Activated naive CD8-positive, alpha-beta T cell treated with anti-CD3 and anti-CD28 coated beads, Interleukin-2, amount 10 ng/mL, durations not matched to agents 7 days and 5 days (primary cell): ENCODE data around the gene LGALS3BP. TPM values are rescaled to one million over a fixed set of nuclear protein-coding genes. Genes with fewer than 3 reads are reported as not detected.

ENCODE experiments used
- ATAC-seq: fragments of 150-1000 bp; cut with Tn5 transposase; one replicate; pipeline ENCODE4 v1.10.0; 2021; ENCODE audit warnings: low read depth, moderate library complexity
- POLR2A ChIA-PET: fragments of 350-600 bp; sonication (Branson Sonifier 250); formaldehyde crosslinking; loops from one replicate; lab custom pipeline; 2021; ENCODE audit warnings: antibody characterized with exemption; lab: Charles Lee
- DNase-seq: peaks from one replicate; pipeline ENCODE4 v3.0.0; 2021
- H3K27ac Mint-ChIP-seq: one replicate; pipeline ENCODE4 v1.8.0; 2022; ENCODE audit warnings: mild to moderate bottlenecking, mixed read lengths
- H3K27me3 Mint-ChIP-seq: one replicate; pipeline ENCODE4 v1.8.0; 2022; ENCODE audit warnings: mild to moderate bottlenecking, moderate library complexity, mixed read lengths
- H3K36me3 Mint-ChIP-seq: one replicate; pipeline ENCODE4 v1.8.0; 2021; ENCODE audit warnings: mild to moderate bottlenecking, mixed read lengths
- H3K4me1 Mint-ChIP-seq: one replicate; pipeline ENCODE4 v1.8.0; 2021; ENCODE audit warnings: mixed read lengths
- H3K4me3 Mint-ChIP-seq: one replicate; pipeline ENCODE4 v1.8.0; 2022; ENCODE audit warnings: mild to moderate bottlenecking, moderate library complexity, mixed read lengths
- H3K9me3 Mint-ChIP-seq: one replicate; pipeline ENCODE4 v1.8.0; 2021; ENCODE audit warnings: mixed read lengths
- total RNA-seq, 2 experiments: library from RNA; stranded (reverse); gene quantifications; one replicate each; pipeline ENCODE4 v1.2.3, GENCODE V29; 2021

Gene LGALS3BP
- total RNA-seq, 2 experiments from 2014 or later: 193 to 222 TPM

- Mint-ChIP-seq H3K4me3 (no peak overlapping the region), H3K27me3 (no peaks in the 10 kb centered on the region), H3K9me3 (no peaks in the 10 kb centered on the region), H3K36me3 (peaks cover 20% of the 10 kb centered on the region), H3K27ac (no peak overlapping the region), H3K4me1 (peaks cover 6% of the 10 kb centered on the region)
- POLR2A ChIA-PET: no interaction called here
- DNase-seq (peak; percentile 17), ATAC-seq (no peak)
Measured at GRCh38 chr17:78991906-78992532, 12.3 kb upstream of the LGALS3BP start.

GRCh38 chr17:78991017-78991738 is 11.5 kb upstream of the LGALS3BP start:
- H3K27me3 Mint-ChIP-seq: no peaks in the 10 kb centered on the region
- POLR2A ChIA-PET: no interaction called here
- H3K4me3 Mint-ChIP-seq: no peak overlapping the region
- H3K4me1 Mint-ChIP-seq: peaks cover 14% of the 10 kb centered on the region
- H3K9me3 Mint-ChIP-seq: no peaks in the 10 kb centered on the region
- peaks cover 18% of the 10 kb centered on the region for H3K36me3 Mint-ChIP-seq
- peak; percentile 12 for DNase-seq
- no peak for ATAC-seq
- H3K27ac Mint-ChIP-seq: no peak overlapping the region

- DNase-seq (peak; percentile 21), ATAC-seq (no peak)
- POLR2A ChIA-PET: no interaction called here
- Mint-ChIP-seq H3K4me1 (peaks cover 20% of the 10 kb centered on the region), H3K27me3 (no peaks in the 10 kb centered on the region), H3K36me3 (peaks cover 15% of the 10 kb centered on the region), H3K9me3 (no peaks in the 10 kb centered on the region), H3K27ac (no peak overlapping the region), H3K4me3 (no peak overlapping the region)
Measured at GRCh38 chr17:78990349-78991016, 10.8 kb upstream of the LGALS3BP start.

GRCh38 chr17:78988152-78988551 is 8.4 kb upstream of the LGALS3BP start:
- no peaks in the 10 kb centered on the region for H3K27me3 Mint-ChIP-seq
- H3K4me1 Mint-ChIP-seq: peaks cover 19% of the 10 kb centered on the region
- POLR2A ChIA-PET: no interaction called here
- DNase-seq (no peak), ATAC-seq (no peak)
- no peak overlapping the region for H3K4me3 Mint-ChIP-seq
- H3K27ac Mint-ChIP-seq: no peak overlapping the region
- no peaks in the 10 kb centered on the region for H3K9me3 Mint-ChIP-seq
- H3K36me3 Mint-ChIP-seq: peaks cover 11% of the 10 kb centered on the region

GRCh38 chr17:78986649-78987328 is 7.1 kb upstream of the LGALS3BP start:
- no peaks in the 10 kb centered on the region for H3K9me3 Mint-ChIP-seq
- H3K36me3 Mint-ChIP-seq: peaks cover 7% of the 10 kb centered on the region
- H3K4me3 Mint-ChIP-seq: peak overlapping the region; percentile 54
- H3K27me3 Mint-ChIP-seq: no peaks in the 10 kb centered on the region
- peaks cover 16% of the 10 kb centered on the region for H3K4me1 Mint-ChIP-seq
- ATAC-seq (peak; percentile 7), DNase-seq (no peak)
- H3K27ac Mint-ChIP-seq: no peak overlapping the region
- POLR2A ChIA-PET: no interaction called here

- H3K36me3 Mint-ChIP-seq: peaks cover 7% of the 10 kb centered on the region
- no peaks in the 10 kb centered on the region for H3K9me3 Mint-ChIP-seq
- POLR2A ChIA-PET: no interaction called here
- DNase-seq: no peak
- no peaks in the 10 kb centered on the region for H3K27me3 Mint-ChIP-seq
- no peak overlapping the region for H3K27ac Mint-ChIP-seq
- peaks cover 16% of the 10 kb centered on the region for H3K4me1 Mint-ChIP-seq
- peak; percentile 89 for ATAC-seq
- peak overlapping the region; percentile 54 for H3K4me3 Mint-ChIP-seq
Measured at GRCh38 chr17:78986048-78986648, 6.4 kb upstream of the LGALS3BP start.

GRCh38 chr17:78985395-78985794 is 5.7 kb upstream of the LGALS3BP start:
- DNase-seq: no peak
- no peak overlapping the region for H3K27ac Mint-ChIP-seq
- H3K27me3 Mint-ChIP-seq: no peaks in the 10 kb centered on the region
- H3K9me3 Mint-ChIP-seq: no peaks in the 10 kb centered on the region
- POLR2A ChIA-PET: no interaction called here
- no peak overlapping the region for H3K4me3 Mint-ChIP-seq
- ATAC-seq: no peak
- peaks cover 19% of the 10 kb centered on the region for H3K4me1 Mint-ChIP-seq
- peaks cover 6% of the 10 kb centered on the region for H3K36me3 Mint-ChIP-seq

GRCh38 chr17:78981010-78981888 is 1.5 kb upstream of the LGALS3BP start:
- H3K27ac Mint-ChIP-seq: no peak overlapping the region
- H3K27me3 Mint-ChIP-seq: no peaks in the 10 kb centered on the region

GRCh38 chr17:78980624-78980972 is 875 bp upstream of the LGALS3BP start:
- peak overlapping the region; percentile 95 for H3K27ac Mint-ChIP-seq
- POLR2A ChIA-PET: interaction anchor here (1.3 to 2.1 kb wide), 2 partner anchors 27 to 29 kb away, joined by 3 to 7 read pairs; partner anchors contain the start of gene CANT1
- no peaks in the 10 kb centered on the region for H3K27me3 Mint-ChIP-seq
- H3K9me3 Mint-ChIP-seq: no peaks in the 10 kb centered on the region
- ATAC-seq (no peak), DNase-seq (no peak)
- peak overlapping the region; percentile 45 for H3K4me3 Mint-ChIP-seq
- H3K36me3 Mint-ChIP-seq: peaks cover 7% of the 10 kb centered on the region
- H3K4me1 Mint-ChIP-seq: peaks cover 14% of the 10 kb centered on the region

More at GRCh38 chr17:78981010-78981888, 1.5 kb upstream of the LGALS3BP start:
- peaks cover 7% of the 10 kb centered on the region for H3K36me3 Mint-ChIP-seq
- DNase-seq: no peak
- ATAC-seq: no peak
- H3K4me1 Mint-ChIP-seq: peaks cover 20% of the 10 kb centered on the region
- POLR2A ChIA-PET: interaction anchor here (2.1 kb wide), 1 partner anchor 28 kb away, joined by 7 read pairs; the partner anchor contains the start of gene CANT1
- H3K9me3 Mint-ChIP-seq: no peaks in the 10 kb centered on the region
- no peak overlapping the region for H3K4me3 Mint-ChIP-seq

- Mint-ChIP-seq H3K4me3 (peak overlapping the region; percentile 85), H3K36me3 (peaks cover 7% of the 10 kb centered on the region), H3K9me3 (no peaks in the 10 kb centered on the region), H3K27ac (peak overlapping the region; percentile 95), H3K27me3 (no peaks in the 10 kb centered on the region), H3K4me1 (peaks cover 14% of the 10 kb centered on the region)
- no peak for ATAC-seq
- POLR2A ChIA-PET: no interaction called here
- no peak for DNase-seq
Measured at GRCh38 chr17:78977997-78978973, 1.4 kb downstream of the LGALS3BP start.

GRCh38 chr17:78977681-78977943 is 2.1 kb downstream of the LGALS3BP start:
- H3K27ac Mint-ChIP-seq: peak overlapping the region; percentile 69
- no peaks in the 10 kb centered on the region for H3K9me3 Mint-ChIP-seq
- DNase-seq (no peak), ATAC-seq (no peak)
- H3K4me1 Mint-ChIP-seq: peaks cover 14% of the 10 kb centered on the region
- H3K4me3 Mint-ChIP-seq: peak overlapping the region; percentile 85
- H3K27me3 Mint-ChIP-seq: no peaks in the 10 kb centered on the region
- POLR2A ChIA-PET: no interaction called here
- H3K36me3 Mint-ChIP-seq: peaks cover 7% of the 10 kb centered on the region
